NCI-H2171 treated with DMSO at 0.1 percent for 48 hours (cell line): Measurements from ENCODE around the gene PHLDB2.
"Not testable (repeated sequence)": the region's sequence is repeated elsewhere in the genome, so short reads cannot be mapped to it uniquely, and the experiment has no call there.

Source experiments
- DNase-seq: peaks from one replicate; lab custom pipeline; 2025; lab: John Stamatoyannopoulos, UW

PHLDB2 gene

GRCh38 chr3:111859061-111859973 is at the start of gene PHLDB2:
TSS of gene PHLDB2 (plus strand) at chr3:111859265. CDS start at chr3:111884078, 24,813 bp downstream.
- peak; percentile 83 for DNase-seq

GRCh38 chr3:111810909-111811308 is 48.2 kb upstream of the PHLDB2 start:
- no peak for DNase-seq

- no peak for DNase-seq
Measured at GRCh38 chr3:111811811-111812210, 47.3 kb upstream of the PHLDB2 start.

- no peak for DNase-seq
Measured at GRCh38 chr3:111812701-111813100, 46.4 kb upstream of the PHLDB2 start.

- DNase-seq: no peak
Measured at GRCh38 chr3:111813441-111813840, 45.6 kb upstream of the PHLDB2 start.

- DNase-seq: no peak
Measured at GRCh38 chr3:111813979-111814378, 45.1 kb upstream of the PHLDB2 start.

- DNase-seq: not testable (repeated sequence)
Measured at GRCh38 chr3:111816771-111817170, 42.3 kb upstream of the PHLDB2 start.

- DNase-seq: no peak
Measured at GRCh38 chr3:111819927-111820326, 39.1 kb upstream of the PHLDB2 start.

- no peak for DNase-seq
Measured at GRCh38 chr3:111820651-111821050, 38.4 kb upstream of the PHLDB2 start.

- DNase-seq: no peak
Measured at GRCh38 chr3:111821891-111822290, 37.2 kb upstream of the PHLDB2 start.

- DNase-seq: no peak
Measured at GRCh38 chr3:111822804-111823203, 36.3 kb upstream of the PHLDB2 start.

- no peak for DNase-seq
Measured at GRCh38 chr3:111823341-111823855, 35.7 kb upstream of the PHLDB2 start.

GRCh38 chr3:111824351-111824750 is 34.7 kb upstream of the PHLDB2 start:
- DNase-seq: no peak

GRCh38 chr3:111827871-111828270 is 31.2 kb upstream of the PHLDB2 start:
- DNase-seq: no peak

GRCh38 chr3:111828530-111828929 is 30.5 kb upstream of the PHLDB2 start:
- DNase-seq: no peak

GRCh38 chr3:111829023-111829422 is 30.0 kb upstream of the PHLDB2 start:
- no peak for DNase-seq

- DNase-seq: no peak
Measured at GRCh38 chr3:111831840-111832239, 27.2 kb upstream of the PHLDB2 start.

GRCh38 chr3:111837112-111837511 is 22.0 kb upstream of the PHLDB2 start:
- no peak for DNase-seq

GRCh38 chr3:111838133-111838532 is 20.9 kb upstream of the PHLDB2 start:
- no peak for DNase-seq

- DNase-seq: no peak
Measured at GRCh38 chr3:111846039-111846438, 13.0 kb upstream of the PHLDB2 start.

GRCh38 chr3:111846717-111847116 is 12.3 kb upstream of the PHLDB2 start:
- no peak for DNase-seq

GRCh38 chr3:111848283-111848682 is 10.8 kb upstream of the PHLDB2 start:
- DNase-seq: peak; percentile 55

- DNase-seq: no peak
Measured at GRCh38 chr3:111848778-111849177, 10.3 kb upstream of the PHLDB2 start.

GRCh38 chr3:111850537-111850936 is 8.5 kb upstream of the PHLDB2 start:
- DNase-seq: no peak
